ENCODE measurements around the gene ARHGAP44.

ARHGAP44 gene

DNA sequence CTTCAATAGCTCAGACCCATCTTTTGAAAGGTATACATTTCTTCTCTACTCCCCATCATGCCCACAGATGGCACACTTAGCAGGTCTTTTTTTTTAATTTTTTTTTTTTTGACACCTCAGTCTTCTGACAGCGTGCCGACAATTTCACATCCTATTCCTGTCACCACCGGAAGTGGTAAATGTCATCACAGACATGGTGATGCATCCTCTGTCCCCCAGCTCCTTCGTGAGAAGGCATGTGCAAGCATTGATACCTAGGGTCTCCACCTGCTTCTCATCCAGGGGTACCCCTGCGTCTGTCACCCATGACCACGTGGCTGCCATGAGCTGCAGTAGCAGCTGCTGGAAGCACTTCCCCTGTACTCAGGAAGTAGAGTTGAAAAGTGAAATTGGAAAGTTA is 192.9 kb downstream of the ARHGAP44 start:
- TF ChIP-seq, protein P1, sequence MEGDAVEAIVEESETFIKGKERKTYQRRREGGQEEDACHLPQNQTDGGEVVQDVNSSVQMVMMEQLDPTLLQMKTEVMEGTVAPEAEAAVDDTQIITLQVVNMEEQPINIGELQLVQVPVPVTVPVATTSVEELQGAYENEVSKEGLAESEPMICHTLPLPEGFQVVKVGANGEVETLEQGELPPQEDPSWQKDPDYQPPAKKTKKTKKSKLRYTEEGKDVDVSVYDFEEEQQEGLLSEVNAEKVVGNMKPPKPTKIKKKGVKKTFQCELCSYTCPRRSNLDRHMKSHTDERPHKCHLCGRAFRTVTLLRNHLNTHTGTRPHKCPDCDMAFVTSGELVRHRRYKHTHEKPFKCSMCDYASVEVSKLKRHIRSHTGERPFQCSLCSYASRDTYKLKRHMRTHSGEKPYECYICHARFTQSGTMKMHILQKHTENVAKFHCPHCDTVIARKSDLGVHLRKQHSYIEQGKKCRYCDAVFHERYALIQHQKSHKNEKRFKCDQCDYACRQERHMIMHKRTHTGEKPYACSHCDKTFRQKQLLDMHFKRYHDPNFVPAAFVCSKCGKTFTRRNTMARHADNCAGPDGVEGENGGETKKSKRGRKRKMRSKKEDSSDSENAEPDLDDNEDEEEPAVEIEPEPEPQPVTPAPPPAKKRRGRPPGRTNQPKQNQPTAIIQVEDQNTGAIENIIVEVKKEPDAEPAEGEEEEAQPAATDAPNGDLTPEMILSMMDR (IDR thresholded peaks at IDR 0.05; ENCODE audit: low read depth, low read length, missing control alignments), result no peak
- in situ Hi-C loops (cut with HindIII; ENCODE audit: low sequenced_read_pairs), result no loop called here
- H3K4me3 ChIP-seq (ENCODE audit: low read depth, low read length), result no peak overlapping the region
- no peak for DNase-seq (ENCODE audit: low read depth)

DNA sequence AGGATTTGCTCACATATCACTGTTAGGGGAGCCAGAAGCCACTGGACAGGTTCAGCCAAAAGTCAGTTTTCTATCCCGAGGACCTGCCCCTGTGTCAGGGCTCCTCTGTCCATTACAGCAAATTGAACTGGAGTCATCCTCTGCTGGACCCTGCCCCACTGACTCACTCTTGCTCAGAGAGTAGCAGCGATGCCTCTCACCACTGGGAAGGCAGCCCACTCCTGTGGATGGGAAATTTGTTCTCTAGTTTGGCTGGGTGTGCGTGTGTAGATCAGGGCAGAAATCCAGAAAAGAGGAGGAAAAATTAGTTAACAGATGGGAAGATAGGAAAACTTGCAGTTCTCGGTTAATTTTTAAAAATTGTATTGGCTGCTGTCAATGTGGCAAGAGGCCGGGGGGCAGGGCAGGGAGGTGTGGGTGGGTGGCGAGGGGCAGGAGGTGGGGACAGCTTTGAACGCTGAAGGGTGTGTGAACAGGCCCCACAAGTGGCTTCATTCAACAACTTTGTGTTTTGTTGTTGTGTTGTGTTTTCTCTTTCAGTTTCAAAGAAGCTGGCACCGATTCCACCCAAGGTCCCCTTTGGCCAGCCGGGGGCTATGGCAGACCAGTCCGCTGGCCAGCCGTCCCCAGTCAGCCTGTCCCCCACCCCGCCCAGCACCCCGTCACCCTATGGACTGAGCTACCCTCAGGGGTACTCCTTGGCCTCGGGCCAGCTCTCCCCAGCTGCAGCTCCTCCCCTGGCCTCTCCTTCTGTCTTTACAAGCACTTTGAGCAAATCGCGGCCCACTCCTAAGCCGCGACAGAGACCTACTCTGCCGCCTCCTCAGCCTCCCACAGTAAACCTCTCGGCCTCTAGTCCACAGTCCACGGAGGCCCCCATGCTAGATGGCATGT is 194.9 kb downstream of the ARHGAP44 start:
- in situ Hi-C loops (cut with HindIII; ENCODE audit: low sequenced_read_pairs), result no loop called here
- TF ChIP-seq, protein P1 (IDR thresholded peaks at IDR 0.05; ENCODE audit: low read depth, low read length, missing control alignments), result no peak
- peak; percentile 99 for DNase-seq (ENCODE audit: low read depth)
- H3K4me3 ChIP-seq (ENCODE audit: low read depth, low read length), result peak overlapping the region; percentile 4

DNA sequence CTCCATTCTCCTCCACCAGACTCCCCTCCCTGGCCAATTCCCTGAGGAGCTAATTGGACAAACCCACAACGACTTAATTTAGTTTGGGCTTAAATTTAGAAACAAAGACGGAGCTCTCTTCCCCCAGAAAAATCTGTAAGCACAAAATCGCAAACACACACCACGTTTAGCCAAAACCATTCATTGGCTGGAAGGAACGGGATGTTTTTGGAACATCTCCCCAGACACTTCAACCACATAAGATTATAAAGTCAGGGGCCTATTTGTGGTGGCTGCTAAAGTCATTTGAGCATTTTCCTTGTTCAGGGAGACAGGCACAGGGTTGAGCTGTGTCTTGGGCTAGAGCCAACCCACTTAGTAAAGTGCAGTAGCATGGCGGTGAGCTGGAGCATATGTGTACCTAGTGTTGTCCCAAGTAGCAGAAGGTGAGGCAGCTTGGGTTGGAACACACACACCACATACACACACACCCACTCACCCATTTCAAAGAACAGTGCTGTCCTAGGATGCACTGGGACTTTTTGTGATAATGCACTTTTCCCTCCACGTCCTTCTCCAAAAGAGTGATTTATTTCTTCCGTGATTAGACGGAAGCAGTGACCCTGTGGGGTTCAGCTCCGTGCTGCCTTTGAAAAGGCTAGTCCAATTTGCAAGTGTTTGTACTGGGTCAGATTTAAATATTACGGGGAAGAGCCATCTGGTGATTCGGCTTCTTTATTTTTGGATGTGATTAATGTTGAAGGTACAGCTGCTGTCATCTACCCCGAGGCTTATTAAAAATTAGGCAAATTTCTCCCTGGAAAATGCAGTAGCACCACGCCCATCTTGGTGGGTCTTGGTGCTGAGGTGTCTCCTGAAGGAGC is 196.4 kb downstream of the ARHGAP44 start:
- no peak overlapping the region for H3K4me3 ChIP-seq (ENCODE audit: low read depth, low read length)
- in situ Hi-C loops (cut with HindIII; ENCODE audit: low sequenced_read_pairs), result no loop called here
- TF ChIP-seq, protein P1 (IDR thresholded peaks at IDR 0.05; ENCODE audit: low read depth, low read length, missing control alignments), result no peak
- peak; percentile 53 for DNase-seq (ENCODE audit: low read depth)

DNA sequence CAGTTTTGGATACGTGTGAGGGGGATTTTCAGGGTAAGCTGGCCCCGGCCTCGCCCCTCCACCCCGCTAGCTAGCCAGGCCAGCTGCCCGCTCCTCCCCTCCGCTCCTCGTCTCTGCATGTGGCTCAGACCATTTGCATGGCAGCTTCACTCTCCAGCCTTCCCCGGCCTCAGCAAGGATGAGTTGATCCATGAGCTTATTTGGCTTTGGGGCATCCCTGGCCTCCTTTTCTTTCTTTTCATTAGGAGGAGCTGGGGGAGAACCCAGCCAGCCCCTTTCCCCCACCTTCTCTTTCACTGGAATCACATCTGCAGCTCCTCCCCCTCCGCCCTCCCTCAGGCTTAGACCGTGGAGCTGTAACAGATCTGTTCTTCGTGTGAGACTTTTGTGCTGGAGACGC is 197.8 kb downstream of the ARHGAP44 start:
- in situ Hi-C loops (cut with HindIII; ENCODE audit: low sequenced_read_pairs), result no loop called here
- DNase-seq (ENCODE audit: low read depth), result no peak
- no peak overlapping the region for H3K4me3 ChIP-seq (ENCODE audit: low read depth, low read length)
- TF ChIP-seq, protein P1 (IDR thresholded peaks at IDR 0.05; ENCODE audit: low read depth, low read length, missing control alignments), result no peak

DNA sequence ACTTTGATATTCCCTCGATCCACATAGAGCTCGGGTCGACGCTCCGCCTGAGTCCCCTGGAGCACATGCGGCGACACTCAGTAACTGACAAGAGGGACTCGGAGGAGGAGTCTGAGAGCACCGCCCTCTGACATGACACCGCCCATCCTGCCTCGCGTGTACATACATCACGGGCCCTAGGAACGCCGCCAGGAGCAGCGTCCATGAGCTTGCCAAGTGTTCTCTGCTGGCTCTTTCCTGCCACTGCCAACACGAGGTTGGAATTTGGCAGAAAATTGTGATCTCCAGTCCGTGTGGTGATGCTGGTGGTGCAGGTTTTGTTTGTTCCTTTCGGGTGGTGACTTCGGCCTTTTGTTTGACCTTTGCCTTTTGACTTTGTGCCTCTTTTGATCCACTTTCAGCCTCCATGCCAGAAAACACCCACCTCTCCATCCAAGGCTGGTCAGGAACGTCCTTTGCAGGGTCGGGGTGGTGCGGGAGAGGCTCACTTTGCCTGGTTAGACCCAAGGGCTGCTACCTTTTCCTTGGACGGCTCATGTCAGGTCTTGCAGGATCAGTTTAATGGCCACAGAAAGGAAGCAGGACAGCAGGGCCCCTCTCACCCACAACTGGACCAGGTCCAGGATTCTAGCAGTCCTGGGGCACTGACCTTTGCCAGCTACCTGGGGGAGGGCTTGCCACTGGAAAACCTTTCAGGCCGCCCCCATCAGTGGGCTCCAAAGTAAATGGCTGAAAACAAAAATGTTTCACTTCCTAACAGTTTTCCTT is 200.9 kb downstream of the ARHGAP44 start:
- TF ChIP-seq, protein P1 (IDR thresholded peaks at IDR 0.05; ENCODE audit: low read depth, low read length, missing control alignments), result no peak
- in situ Hi-C loops (cut with HindIII; ENCODE audit: low sequenced_read_pairs), result no loop called here
- no peak for DNase-seq (ENCODE audit: low read depth)
- no peak overlapping the region for H3K4me3 ChIP-seq (ENCODE audit: low read depth, low read length)

DNA sequence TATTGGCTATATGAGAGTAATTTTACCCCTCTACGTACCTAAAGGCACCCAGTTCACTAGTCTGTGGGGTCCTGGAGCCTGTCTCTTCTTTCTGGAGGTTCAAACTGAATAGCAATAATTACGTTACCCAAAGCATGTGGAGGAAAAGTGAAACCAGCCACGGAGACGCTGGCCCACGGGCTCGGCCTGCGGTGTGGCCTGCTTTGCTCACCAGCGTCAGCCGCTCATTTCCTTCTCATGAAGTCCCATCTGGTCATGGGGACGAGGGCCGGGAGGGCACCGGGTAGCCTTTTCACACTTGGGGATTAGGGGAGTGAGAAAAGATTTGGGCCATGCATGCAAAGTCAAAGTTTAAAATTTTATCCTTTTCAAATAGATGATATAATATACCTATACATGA is 201.6 kb downstream of the ARHGAP44 start:
- H3K4me3 ChIP-seq (ENCODE audit: low read depth, low read length), result no peak overlapping the region
- TF ChIP-seq, protein P1 (IDR thresholded peaks at IDR 0.05; ENCODE audit: low read depth, low read length, missing control alignments), result no peak
- in situ Hi-C loops (cut with HindIII; ENCODE audit: low sequenced_read_pairs), result no loop called here
- no peak for DNase-seq (ENCODE audit: low read depth)

Measured in astrocyte of the cerebellum (primary cell).